GM08714 (cell line): ENCODE results near the gene PRAMEF25.
"Not testable (repeated sequence)": the region's sequence is repeated elsewhere in the genome, so short reads cannot be mapped to it uniquely, and the experiment has no call there.

Source experiments
- H3K4me3 ChIP-seq: fragments of 200-500 bp; sonication (Bioruptor generic); 2 replicates; pipeline ENCODE4 v1.5.1; 2014; ENCODE audit warnings: mild to moderate bottlenecking, low read length, inconsistent platforms

The PRAMEF25 gene

GRCh38 chr1:13070474-13070873, at the start of gene PRAMEF25:
Gene PRAMEF25 (plus strand): TSS chr1:13070774. CDS start chr1:13073694, 2,920 bp downstream.
- H3K4me3 ChIP-seq = not testable (repeated sequence)

- not testable (repeated sequence) for H3K4me3 ChIP-seq
These were observed 14.1 kb upstream of the PRAMEF25 start, which contains the start of gene PRAMEF27 for GRCh38 chr1:13056475-13056874. Gene PRAMEF27 (minus strand): TSS chr1:13056575. CDS start chr1:13053659, 2,916 bp downstream.

GRCh38 chr1:13116754-13117153, 46.2 kb downstream of the PRAMEF25 start, which contains the start of gene HNRNPCL2:
Gene HNRNPCL2 (minus strand): TSS chr1:13116854. CDS start chr1:13116400, 454 bp downstream.
- not testable (repeated sequence) for H3K4me3 ChIP-seq
